GM10266 (cell line): Measurements from ENCODE around the gene GAMT.

Source experiments
- DNase-seq: peaks from one replicate; pipeline ENCODE4 v3.0.0; 2012; ENCODE audit errors: extremely low spot score
- TF ChIP-seq, protein P1 (sequence below): IDR thresholded peaks from 2 replicates; pipeline ENCODE4 v1.5.1; 2012; ENCODE audit warnings: mild to moderate bottlenecking, low read depth; ENCODE audit not compliant: control insufficient read depth, insufficient read depth; ENCODE audit errors: missing control alignments

GAMT gene

DNA sequence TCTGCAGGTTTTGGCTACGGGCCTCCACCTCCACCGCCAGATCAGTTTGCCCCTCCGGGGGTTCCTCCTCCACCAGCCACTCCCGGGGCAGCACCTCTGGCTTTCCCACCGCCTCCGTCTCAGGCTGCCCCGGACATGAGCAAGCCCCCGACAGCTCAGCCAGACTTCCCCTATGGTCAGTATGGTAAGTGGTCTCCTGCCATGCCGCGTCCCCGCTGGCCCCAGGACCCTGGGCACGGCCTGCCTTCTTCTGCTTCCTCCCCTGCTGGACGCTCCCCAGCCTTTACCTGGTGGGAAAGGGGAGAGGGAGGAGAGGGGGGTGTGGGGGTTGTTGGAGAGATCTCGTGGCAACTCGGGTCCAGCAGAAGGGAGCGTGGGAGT, 31.2 kb upstream of the GAMT start:
- TF ChIP-seq, protein P1, sequence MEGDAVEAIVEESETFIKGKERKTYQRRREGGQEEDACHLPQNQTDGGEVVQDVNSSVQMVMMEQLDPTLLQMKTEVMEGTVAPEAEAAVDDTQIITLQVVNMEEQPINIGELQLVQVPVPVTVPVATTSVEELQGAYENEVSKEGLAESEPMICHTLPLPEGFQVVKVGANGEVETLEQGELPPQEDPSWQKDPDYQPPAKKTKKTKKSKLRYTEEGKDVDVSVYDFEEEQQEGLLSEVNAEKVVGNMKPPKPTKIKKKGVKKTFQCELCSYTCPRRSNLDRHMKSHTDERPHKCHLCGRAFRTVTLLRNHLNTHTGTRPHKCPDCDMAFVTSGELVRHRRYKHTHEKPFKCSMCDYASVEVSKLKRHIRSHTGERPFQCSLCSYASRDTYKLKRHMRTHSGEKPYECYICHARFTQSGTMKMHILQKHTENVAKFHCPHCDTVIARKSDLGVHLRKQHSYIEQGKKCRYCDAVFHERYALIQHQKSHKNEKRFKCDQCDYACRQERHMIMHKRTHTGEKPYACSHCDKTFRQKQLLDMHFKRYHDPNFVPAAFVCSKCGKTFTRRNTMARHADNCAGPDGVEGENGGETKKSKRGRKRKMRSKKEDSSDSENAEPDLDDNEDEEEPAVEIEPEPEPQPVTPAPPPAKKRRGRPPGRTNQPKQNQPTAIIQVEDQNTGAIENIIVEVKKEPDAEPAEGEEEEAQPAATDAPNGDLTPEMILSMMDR: no peak
- no peak for DNase-seq

GRCh38 chr19:1431759-1432506, 30.6 kb upstream of the GAMT start:
- TF ChIP-seq, protein P1: no peak
- DNase-seq: no peak

GRCh38 chr19:1430246-1430645, 28.9 kb upstream of the GAMT start:
- no peak for DNase-seq
- TF ChIP-seq, protein P1: no peak

DNA sequence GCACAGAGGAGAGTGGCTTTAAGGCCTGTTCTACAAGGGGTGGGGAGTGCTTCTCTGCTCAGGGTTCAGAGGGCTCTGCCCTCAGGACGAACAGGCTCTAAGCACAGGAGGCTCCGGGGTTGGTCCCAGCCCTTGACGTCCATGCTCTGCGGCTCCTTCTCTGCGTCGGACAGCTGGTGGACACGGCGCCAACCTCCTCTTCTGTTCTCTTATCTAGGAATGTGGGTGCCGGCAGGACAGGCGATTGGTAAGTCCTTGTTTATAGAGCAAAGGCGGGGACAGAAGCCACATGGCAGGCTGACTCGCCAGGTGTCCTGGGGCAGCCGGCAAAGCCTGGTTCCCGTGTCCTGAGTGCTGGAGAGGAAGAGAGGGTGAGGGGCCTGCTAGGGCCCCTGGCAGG, 28.4 kb upstream of the GAMT start:
- no peak for DNase-seq
- TF ChIP-seq, protein P1: no peak

- TF ChIP-seq, protein P1: no peak
These were observed 27.5 kb upstream of the GAMT start for GRCh38 chr19:1428738-1429391.

DNA sequence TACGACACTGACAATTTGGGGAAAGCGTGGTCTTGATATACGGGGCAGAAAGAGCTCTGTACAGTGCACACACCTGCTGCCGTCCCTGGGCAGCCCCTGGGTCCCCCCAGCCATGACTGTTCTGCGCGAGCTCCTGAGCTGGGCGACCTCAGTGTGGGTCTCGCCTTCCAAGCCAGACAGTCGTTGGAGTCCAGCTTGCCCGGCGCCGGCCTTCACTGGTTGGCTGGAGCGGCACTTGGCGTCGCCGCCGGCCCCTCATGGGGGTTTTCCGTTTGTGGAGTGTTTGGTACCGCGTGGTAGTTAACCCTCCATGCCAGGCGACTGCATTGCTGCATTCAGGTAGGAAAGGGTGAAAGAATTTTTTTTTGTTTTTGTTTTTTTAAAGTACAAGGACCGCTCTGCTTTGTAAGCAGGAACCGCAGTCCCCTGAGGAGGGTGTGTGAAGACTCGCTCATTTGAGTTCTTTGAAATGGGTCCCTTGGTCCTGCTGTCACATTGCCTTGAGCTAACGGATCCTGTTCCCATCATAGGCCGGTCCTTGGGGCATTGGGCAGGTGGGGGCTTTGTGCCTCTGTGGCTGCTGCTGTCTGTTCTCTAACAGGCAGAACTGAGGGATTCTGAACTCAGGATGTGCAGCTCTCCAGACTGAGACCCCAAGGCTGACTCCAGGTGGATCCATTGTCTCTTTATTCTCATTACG, 26.0 kb upstream of the GAMT start:
- TF ChIP-seq, protein P1: no peak
- DNase-seq: no peak

More at GRCh38 chr19:1428738-1429391, 27.5 kb upstream of the GAMT start:
- DNase-seq: no peak

DNA sequence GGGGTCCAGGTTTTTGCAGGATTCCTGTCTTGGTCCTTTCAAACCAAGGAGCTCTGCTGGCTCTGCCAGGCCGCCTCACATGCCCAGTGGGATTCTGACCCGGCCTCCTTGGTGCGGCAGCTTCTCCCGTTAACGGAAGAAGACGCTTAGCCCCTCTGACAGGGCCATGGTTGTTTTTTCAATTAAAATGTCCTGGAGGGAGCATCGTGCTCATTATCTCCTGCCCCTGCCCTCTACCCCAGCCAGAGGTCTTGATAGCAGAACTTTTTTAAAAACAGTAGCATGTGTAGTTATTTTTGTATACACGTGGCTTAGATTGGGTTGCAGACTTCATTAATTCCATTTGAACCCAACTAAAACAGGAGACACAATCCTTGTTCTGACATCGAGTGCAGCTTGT, 25.4 kb upstream of the GAMT start:
- no peak for DNase-seq
- TF ChIP-seq, protein P1: no peak
